DOHH2 (cell line): ENCODE data around the gene PTPRN2.

Source experiments
- H3F3A ChIP-seq: fragments of 200-600 bp; sonication (generic), shearing (Covaris generic); 2 replicates; pipeline ENCODE4 v1.6.0; 2016; ENCODE audit warnings: antibody characterized with exemption, mild to moderate bottlenecking; ENCODE audit not compliant: control insufficient read depth, insufficient read depth
- H3K27ac ChIP-seq: fragments of 200-600 bp; sonication (generic); 2 replicates; pipeline ENCODE4 v1.5.1; 2014; ENCODE audit warnings: low read depth, mild to moderate bottlenecking, low read length, moderate library complexity
- H3K27me3 ChIP-seq: fragments of 200-600 bp; sonication (generic); 2 replicates; pipeline ENCODE4 v1.6.1; 2014; ENCODE audit warnings: mild to moderate bottlenecking, low read length, mixed read lengths; ENCODE audit not compliant: control insufficient read depth
- H3K36me3 ChIP-seq: fragments of 200-600 bp; sonication (generic); 2 replicates; pipeline ENCODE4 v1.6.1; 2014; ENCODE audit warnings: mild to moderate bottlenecking, low read length, moderate library complexity, mixed read lengths; ENCODE audit not compliant: control insufficient read depth
- H3K4me1 ChIP-seq: fragments of 200-600 bp; sonication (generic); 2 replicates; pipeline ENCODE4 v1.6.1; 2014; ENCODE audit warnings: mild to moderate bottlenecking, low read length, mixed read lengths; ENCODE audit not compliant: control insufficient read depth
- H3K4me2 ChIP-seq: fragments of 200-600 bp; sonication (generic); 2 replicates; pipeline ENCODE4 v1.6.0; 2014; ENCODE audit warnings: mild to moderate bottlenecking, low read length, moderate library complexity
- H3K4me3 ChIP-seq: fragments of 200-600 bp; sonication (generic); 2 replicates; pipeline ENCODE4 v1.5.1; 2014; ENCODE audit warnings: mild to moderate bottlenecking, low read length, mixed read lengths
- H3K79me2 ChIP-seq: fragments of 200-600 bp; sonication (generic); 2 replicates; pipeline ENCODE4 v1.6.1; 2014; ENCODE audit warnings: mild to moderate bottlenecking, low read length, mixed read lengths; ENCODE audit not compliant: control insufficient read depth
- H3K9me2 ChIP-seq: fragments of 200-600 bp; sonication (generic); replicated peaks from 2 replicates; pipeline ENCODE4 v1.6.1; 2014; ENCODE audit warnings: mild to moderate bottlenecking, low read length, mixed read lengths; ENCODE audit not compliant: control insufficient read depth
- H3K9me3 ChIP-seq: fragments of 200-600 bp; sonication (generic); 2 replicates; pipeline ENCODE4 v1.6.1; 2014; ENCODE audit warnings: antibody characterized with exemption, low read length, mixed read lengths; ENCODE audit not compliant: control insufficient read depth, insufficient read depth
- H4K20me1 ChIP-seq: fragments of 200-600 bp; sonication (generic); 2 replicates; pipeline ENCODE4 v1.6.0; 2014; ENCODE audit warnings: low read depth, mild to moderate bottlenecking, antibody characterized with exemption, low read length, moderate library complexity; ENCODE audit not compliant: control insufficient read depth, insufficient read depth
- CTCF ChIP-seq: fragments of 200-600 bp; sonication (generic); IDR thresholded peaks from one replicate; pipeline ENCODE4 v1.5.1; 2014; ENCODE audit warnings: antibody characterized with exemption, mild to moderate bottlenecking, low read depth, low read length; ENCODE audit not compliant: poor library complexity, severe bottlenecking
- EZH2phosphoT487 ChIP-seq: fragments of 200-600 bp; sonication (generic); IDR thresholded peaks from 2 replicates; pipeline ENCODE4 v1.6.1; 2017; ENCODE audit warnings: borderline replicate concordance, mild to moderate bottlenecking, antibody characterized with exemption, low read length, moderate library complexity, mixed read lengths

PTPRN2 gene

DNA sequence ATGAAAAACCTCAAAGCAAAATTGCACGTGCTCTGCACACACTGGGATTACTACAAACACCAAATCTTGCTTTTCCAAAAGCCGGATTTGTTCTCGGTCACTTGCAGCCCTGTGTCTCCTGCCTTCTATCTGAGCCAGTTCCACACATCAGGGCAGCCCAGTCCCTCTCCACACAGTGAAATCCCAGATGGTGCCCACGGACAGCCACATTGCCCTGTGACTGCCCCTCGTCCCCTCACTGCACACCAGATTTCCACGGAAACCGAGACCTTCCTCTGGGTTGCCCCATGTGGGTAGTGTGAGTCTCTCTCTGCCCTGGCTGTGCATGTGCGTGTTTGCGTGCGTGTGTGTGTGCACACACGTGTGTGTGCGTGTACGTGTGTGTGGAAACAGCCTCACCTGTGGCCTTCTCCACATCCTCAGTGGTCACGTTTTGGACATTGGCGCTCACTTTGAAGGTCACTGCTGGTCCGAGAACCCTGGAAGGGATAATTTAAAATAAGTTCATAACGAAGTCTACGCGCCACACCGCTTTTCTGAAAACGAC, 506.7 kb downstream of the PTPRN2 start:
- no peaks in the 10 kb centered on the region for H3K27me3 ChIP-seq
- no peak overlapping the region for H3K4me2 ChIP-seq
- H3K27ac ChIP-seq = no peak overlapping the region
- no peaks in the 10 kb centered on the region for H3K79me2 ChIP-seq
- no peaks in the 10 kb centered on the region for H4K20me1 ChIP-seq
- no peaks in the 10 kb centered on the region for H3F3A ChIP-seq
- H3K36me3 ChIP-seq = no peaks in the 10 kb centered on the region
- peaks cover 59% of the 10 kb centered on the region for H3K9me3 ChIP-seq
- TF ChIP-seq EZH2phosphoT487 = no peak
- no peak for TF ChIP-seq CTCF
- H3K4me1 ChIP-seq = no peaks in the 10 kb centered on the region
- no peak overlapping the region for H3K4me3 ChIP-seq
- no peaks in the 10 kb centered on the region for H3K9me2 ChIP-seq

GRCh38 chr7:158077934-158078910, 509.4 kb downstream of the PTPRN2 start:
- Histone ChIP-seq H3K4me1 (no peaks in the 10 kb centered on the region), H3K27ac (no peak overlapping the region), H4K20me1 (no peaks in the 10 kb centered on the region), H3K27me3 (no peaks in the 10 kb centered on the region), H3K36me3 (no peaks in the 10 kb centered on the region), H3K4me3 (no peak overlapping the region), H3F3A (no peaks in the 10 kb centered on the region), H3K9me2 (no peaks in the 10 kb centered on the region), H3K4me2 (no peak overlapping the region), H3K79me2 (no peaks in the 10 kb centered on the region), H3K9me3 (peaks cover 60% of the 10 kb centered on the region)
- TF ChIP-seq CTCF (no peak), EZH2phosphoT487 (no peak)

GRCh38 chr7:158077151-158077840, 510.3 kb downstream of the PTPRN2 start:
- no peaks in the 10 kb centered on the region for H3K27me3 ChIP-seq
- no peaks in the 10 kb centered on the region for H3K9me2 ChIP-seq
- H3F3A ChIP-seq = no peaks in the 10 kb centered on the region
- H3K4me1 ChIP-seq = no peaks in the 10 kb centered on the region
- H3K36me3 ChIP-seq = no peaks in the 10 kb centered on the region
- TF ChIP-seq EZH2phosphoT487 (no peak), CTCF (no peak)
- no peak overlapping the region for H3K4me3 ChIP-seq
- no peak overlapping the region for H3K4me2 ChIP-seq
- H3K79me2 ChIP-seq = no peaks in the 10 kb centered on the region
- H3K9me3 ChIP-seq = peaks cover 60% of the 10 kb centered on the region
- no peak overlapping the region for H3K27ac ChIP-seq
- no peaks in the 10 kb centered on the region for H4K20me1 ChIP-seq
